Measurements from ENCODE around the gene SCFD1.
"Not testable (repeated sequence)": the region's sequence is repeated elsewhere in the genome, so short reads cannot be mapped to it uniquely, and the experiment has no call there.

Gene SCFD1, protein sequence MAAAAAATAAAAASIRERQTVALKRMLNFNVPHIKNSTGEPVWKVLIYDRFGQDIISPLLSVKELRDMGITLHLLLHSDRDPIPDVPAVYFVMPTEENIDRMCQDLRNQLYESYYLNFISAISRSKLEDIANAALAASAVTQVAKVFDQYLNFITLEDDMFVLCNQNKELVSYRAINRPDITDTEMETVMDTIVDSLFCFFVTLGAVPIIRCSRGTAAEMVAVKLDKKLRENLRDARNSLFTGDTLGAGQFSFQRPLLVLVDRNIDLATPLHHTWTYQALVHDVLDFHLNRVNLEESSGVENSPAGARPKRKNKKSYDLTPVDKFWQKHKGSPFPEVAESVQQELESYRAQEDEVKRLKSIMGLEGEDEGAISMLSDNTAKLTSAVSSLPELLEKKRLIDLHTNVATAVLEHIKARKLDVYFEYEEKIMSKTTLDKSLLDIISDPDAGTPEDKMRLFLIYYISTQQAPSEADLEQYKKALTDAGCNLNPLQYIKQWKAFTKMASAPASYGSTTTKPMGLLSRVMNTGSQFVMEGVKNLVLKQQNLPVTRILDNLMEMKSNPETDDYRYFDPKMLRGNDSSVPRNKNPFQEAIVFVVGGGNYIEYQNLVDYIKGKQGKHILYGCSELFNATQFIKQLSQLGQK

DNA sequence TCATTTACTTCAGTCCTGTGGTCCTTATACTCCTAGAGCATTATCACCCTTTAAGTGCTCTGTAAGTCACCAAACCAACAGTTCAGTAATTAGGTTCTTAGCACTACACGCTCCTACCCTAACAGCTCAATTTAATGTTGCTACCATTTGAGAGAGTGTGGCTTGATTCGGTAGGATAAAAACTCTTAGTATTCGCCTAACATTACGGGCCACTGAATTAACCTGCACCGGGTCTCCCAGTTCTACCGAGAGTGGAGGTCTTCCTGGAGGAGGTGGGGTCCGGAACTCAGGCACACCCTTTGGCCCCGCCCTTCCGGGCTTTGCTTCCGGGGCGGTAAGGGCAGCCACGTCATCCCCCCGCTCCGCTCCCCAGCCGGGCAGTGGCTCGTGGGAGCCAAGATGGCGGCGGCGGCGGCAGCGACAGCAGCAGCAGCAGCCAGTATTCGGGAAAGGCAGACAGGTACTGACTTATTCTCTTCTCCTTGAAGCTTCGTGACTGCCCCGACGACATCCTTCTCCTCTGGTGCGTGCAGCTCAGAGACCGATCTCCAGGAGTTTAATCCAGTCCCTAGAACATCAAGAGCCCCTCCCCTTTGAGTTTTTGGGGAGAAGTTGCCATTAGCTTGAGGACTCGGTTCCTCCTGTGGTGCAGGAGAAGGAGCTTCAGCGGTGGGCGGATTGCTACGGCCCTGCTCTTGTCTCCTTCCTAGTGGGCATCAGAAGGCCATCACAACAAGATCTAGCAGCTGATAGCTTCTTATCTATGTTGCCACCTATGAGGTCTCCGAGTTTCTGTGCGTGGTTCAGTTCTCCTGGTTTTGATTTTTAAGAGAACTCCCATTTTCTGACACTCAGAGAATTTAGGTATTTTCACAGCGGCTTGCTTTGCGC, at the start of gene SCFD1:
TSS of gene SCFD1 (plus strand) at position 380 of the 891 bp plus-strand sequence. CDS start at position 400, 20 bp downstream.
- peak; percentile 91 for DNase-seq

DNA sequence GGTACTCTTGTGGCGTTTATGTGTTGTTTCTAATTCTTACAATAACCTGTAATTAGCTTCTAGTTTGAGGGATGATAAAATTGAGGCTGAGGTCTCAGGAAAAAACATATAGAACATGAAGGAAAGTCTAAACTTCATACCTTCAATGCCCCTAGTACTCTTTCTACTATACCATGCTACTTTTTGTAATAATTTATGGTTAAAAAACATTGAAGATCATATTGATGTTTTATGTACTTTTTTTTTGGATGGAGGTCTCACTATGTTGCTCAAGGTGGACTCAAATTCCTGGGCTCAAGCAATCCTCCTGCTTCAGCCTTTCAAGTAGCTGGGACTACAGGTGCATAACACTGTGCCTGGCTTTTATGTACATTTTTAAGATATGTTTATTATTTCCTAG, 49.3 kb upstream of the SCFD1 start:
- no peak for DNase-seq

GRCh38 chr14:30573226-30573814, 48.8 kb upstream of the SCFD1 start:
- no peak for DNase-seq

DNA sequence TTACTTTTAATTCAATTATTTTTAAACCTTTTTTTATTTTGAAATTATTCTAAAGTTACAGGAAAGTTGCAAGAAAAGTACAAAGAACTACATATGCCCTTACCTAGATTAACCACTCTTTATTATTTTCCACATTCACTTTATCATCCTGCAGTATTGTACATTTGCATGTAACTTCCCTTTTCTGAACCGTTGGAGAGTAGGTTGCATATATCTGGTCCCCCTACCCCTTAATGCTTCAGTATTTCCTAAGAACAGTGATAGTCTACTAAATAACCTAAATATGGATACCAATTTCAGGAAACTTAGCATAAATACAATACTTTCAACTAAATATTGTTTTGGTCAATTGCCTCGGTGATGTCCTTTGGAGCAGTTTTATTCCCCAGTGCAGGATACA, 48.2 kb upstream of the SCFD1 start:
- DNase-seq = no peak

DNA sequence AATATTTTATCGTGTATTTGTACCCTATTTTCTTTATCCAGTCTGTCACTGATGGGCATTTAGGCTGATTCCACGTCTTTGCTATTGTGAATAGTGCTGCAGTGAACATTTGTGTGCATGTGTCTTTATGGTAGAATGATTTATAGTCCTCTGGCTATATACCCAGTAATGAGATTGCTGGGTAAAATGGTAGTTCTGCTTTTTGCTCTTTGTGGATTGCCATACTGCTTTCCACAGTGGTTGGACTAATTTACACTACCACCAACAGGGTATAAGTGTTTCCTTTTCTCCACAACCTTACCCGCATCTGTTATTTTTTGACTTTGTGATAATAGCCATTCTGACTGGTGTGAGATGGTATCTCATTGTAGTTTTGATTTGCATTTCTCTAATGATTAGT, 47.3 kb upstream of the SCFD1 start:
- DNase-seq = not testable (repeated sequence)

GRCh38 chr14:30576333-30576732, 45.8 kb upstream of the SCFD1 start:
- DNase-seq = not testable (repeated sequence)

DNA sequence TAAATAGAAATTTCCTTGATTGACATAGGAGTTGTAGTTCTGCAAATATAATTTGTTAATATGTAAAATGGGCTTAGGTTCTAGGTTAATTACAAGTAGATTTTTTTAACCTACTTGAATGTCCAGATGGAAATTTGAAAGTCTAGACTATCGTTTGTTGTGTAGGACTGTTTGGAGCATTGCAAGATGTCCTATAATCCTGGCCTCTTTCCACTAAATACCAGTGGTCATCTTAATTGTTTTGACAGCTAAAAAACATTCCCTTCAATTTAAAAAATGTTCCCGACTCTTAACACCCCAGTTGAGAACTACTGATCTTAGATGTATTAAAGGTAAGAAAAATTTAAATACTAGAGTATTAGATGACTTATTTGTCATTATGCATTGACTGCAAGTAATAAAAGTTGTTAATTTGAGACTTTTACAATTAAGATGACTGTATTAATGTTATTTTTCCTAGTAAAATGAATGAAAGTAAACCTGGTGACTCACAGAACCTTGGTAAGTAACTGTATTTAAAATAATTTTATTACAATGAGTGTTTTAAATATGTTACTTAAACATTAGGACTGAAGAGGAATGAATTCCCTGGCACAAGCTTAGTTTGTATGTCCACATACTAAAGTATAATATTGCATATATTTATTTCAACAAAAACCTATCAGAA, 41.4 kb upstream of the SCFD1 start:
- DNase-seq = no peak

DNA sequence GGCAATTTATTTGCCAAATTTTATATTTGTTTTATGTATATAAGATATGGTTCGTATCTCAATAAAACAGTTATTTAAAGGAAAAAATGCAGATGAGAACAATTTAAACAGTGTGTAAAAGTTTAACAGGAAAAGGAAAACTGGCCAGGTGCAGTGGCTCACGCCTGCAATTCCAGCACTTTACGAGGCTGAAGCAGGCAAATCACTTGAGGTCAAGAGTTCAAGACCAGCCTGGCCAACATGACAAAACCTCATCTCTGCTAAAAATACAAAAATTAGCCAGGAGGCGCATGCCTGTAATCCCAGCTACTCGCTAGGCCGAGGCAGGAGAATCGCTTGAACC, 40.9 kb upstream of the SCFD1 start:
- no peak for DNase-seq

DNA sequence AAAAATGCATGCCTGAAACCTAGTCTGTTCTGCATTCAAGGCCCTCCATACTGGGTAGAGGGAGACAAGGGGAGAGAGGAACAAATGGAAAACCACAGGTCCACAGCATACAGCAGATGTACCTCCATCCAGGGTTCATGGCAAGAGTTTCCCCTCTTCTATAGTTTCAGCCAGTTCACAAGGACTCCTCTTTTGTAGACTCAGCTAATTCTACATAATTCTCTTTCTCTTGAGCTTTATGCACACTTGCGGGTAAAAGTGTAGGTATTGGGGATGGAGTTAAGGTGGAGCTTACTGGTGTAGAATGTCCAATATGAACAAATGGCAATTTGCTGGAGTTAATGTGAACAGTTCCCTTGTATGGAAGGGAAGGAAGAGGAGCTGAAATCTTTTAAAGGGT, 39.7 kb upstream of the SCFD1 start:
- no peak for DNase-seq

DNA sequence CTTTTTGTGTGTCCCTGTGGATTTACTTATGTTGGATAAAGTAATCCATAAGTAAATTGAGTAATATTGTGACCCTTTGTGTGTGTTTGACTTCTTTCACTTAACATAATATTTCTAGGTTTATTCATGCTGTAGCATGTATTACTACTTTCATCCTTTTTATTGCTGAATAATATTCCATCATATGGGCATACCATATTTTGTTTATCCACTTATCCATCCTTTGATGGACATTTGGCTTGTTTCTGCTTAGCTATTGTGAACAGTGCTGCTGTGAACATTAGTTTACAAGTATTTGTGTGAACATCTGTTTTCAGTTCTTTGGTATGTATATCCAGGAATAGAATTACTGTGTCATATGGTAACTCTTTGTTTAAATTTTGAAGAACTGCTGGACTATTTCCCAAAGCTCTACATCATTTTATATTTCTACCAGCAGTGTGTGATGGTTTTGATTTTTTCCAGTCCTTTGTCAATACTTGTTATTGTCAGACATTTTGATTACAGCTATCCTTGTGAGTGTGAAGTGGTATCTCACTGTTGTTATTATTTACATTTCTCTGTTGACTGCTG, 38.0 kb upstream of the SCFD1 start:
- DNase-seq = no peak

- no peak for DNase-seq
Measured at GRCh38 chr14:30585204-30585603, 36.9 kb upstream of the SCFD1 start.

GRCh38 chr14:30587141-30587540, 35.0 kb upstream of the SCFD1 start:
- DNase-seq = no peak

- no peak for DNase-seq
Measured at GRCh38 chr14:30588873-30589272, 33.2 kb upstream of the SCFD1 start.

DNA sequence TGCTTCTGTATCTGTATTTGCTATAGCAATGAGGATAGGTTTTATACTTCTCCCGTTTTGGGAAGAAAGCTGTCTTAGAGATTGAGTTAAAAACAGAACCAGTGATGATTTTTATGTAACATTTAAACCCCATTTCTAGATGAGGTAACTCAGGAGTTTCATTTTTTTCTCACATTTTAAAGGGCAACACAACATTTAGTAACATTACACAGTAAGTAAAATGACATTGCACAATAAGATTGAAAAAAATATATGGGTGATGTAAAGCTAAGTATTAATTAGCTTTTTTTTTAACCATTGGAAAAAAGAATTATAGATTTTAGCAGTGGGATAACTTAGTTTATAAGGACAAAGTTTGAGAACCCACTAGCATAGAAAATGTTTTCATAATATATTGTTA, 25.2 kb upstream of the SCFD1 start:
- no peak for DNase-seq

- DNase-seq = no peak
Measured at GRCh38 chr14:30597504-30597903, 24.6 kb upstream of the SCFD1 start.

DNA sequence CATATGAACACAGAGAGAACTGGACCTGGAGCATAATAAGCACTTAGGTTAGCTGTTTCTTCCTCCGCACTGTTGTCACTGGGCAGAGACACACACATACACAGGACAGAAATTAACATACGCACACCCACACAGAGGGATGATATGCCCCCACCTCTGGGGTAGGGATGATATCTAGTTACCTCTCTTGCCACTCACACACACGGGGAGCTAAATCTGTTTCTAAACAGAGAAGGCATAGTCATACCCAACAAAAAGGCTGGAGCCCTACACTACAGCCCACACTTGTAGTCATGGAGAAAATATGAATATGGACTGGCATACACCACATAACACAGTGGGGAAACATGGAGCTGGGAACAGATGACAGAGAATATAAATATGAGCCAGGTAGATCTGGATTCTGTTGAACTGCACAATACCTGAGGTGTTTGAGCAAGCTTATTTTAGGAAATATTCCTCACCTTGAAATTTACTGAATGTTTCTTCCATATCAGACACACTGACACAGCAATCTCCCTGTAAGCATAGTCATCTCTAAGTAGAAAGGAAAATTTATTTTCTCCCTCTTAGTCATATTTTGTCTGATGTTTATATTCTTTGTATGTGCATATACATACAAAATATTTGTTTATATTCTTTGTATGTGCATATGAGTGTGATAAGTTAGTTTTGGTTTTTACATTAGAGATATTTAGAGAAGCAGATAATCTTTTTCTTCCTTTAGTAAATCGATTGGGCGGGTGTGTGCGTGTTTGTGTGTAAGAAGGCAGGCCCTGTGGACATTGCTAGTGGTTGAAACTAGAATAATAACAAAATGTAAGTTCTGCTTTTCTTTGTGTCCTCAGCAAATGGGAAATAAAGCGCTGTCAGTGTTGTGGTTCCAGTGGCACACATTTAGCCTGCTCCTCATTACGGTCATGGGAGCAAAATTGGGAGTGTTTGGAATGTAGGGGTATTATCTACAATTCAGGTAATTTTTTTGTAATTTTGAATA, 20.9 kb upstream of the SCFD1 start:
- no peak for DNase-seq

DNA sequence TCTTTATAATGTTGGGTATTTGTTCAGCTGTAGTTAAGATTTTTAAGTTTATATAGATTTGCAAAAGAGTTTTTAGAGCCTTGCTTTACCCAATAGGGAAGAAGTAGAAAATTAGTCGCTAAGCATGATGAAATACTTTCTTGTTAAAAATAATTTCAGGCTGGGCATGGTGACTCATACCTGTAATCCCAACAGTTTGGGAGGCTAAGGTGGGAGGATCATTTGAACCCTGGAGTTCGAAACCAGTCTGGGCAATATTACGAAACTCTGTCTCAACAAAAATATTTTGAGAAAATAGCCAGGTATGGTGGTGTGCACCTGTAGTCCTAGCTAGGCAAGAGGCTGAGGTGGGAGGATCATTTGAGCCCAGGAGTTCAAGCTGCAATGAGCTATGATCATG, 18.7 kb upstream of the SCFD1 start:
- DNase-seq = no peak

DNA sequence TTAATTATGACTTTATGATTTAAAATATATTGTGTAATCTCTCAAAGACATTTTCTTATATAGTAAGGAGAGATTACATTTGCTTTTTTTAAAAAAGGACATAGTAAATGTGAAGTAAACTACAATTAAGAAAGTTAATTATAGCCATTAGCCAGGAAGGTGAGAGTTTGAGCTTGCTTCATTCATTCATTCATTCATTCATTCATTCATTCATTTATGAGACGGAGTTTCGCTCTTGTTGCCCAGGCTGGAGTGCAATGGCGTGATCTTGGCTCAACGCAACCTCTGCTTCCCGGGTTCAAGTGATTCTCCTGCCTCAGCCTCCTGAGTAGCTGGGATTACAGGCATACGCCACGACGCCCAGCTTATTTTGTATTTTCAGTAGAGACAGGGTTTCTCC, 17.4 kb upstream of the SCFD1 start:
- DNase-seq = not testable (repeated sequence)

DNA sequence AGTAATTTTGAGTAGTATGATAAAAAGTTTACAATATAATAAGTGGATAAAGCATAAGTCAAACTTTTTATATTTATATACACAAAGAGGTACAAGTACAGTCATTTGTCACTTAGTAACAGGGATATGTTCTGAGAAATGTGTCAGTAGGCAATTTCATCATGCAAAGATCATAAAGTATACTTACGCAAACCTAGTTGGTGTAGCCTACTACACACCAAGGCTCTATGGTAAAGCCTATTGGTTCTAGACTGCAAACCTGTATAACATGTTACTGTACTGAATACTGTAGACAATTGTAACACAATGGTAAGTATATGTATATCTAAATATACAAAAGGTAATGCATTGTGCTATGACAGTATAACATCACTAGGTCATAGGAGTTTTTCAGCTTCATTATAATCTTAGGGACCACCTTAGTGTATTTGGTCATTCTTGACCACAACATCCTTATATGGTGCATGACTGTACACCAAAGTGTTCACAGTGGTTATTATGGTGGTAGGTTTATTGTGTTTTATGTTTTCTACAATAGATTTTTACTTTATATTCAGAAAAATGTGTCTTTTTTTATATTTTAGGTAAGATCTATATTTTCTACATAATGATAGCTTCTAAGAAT, 14.9 kb upstream of the SCFD1 start:
- no peak for DNase-seq

- DNase-seq = no peak
Measured at GRCh38 chr14:30608533-30609006, 13.5 kb upstream of the SCFD1 start.

All from activated CD4-positive, alpha-beta T cell treated with anti-CD3 and anti-CD28 coated beads, Interleukin-2, amount 50 U/mL, for 1 hour (primary cell).